DOHH2 (cell line): ENCODE measurements around the gene DHRS4L2.

Experiments used
- EZH2phosphoT487 ChIP-seq: fragments of 200-600 bp; sonication (generic); IDR thresholded peaks from 2 replicates; pipeline ENCODE4 v1.6.1; 2017; ENCODE audit warnings: borderline replicate concordance, mild to moderate bottlenecking, antibody characterized with exemption, low read length, moderate library complexity, mixed read lengths
- TF ChIP-seq, protein P1 (sequence below): fragments of 200-600 bp; sonication (generic); IDR thresholded peaks from one replicate; pipeline ENCODE4 v1.5.1; 2014; ENCODE audit warnings: antibody characterized with exemption, mild to moderate bottlenecking, low read depth, low read length; ENCODE audit not compliant: poor library complexity, severe bottlenecking

DNA sequence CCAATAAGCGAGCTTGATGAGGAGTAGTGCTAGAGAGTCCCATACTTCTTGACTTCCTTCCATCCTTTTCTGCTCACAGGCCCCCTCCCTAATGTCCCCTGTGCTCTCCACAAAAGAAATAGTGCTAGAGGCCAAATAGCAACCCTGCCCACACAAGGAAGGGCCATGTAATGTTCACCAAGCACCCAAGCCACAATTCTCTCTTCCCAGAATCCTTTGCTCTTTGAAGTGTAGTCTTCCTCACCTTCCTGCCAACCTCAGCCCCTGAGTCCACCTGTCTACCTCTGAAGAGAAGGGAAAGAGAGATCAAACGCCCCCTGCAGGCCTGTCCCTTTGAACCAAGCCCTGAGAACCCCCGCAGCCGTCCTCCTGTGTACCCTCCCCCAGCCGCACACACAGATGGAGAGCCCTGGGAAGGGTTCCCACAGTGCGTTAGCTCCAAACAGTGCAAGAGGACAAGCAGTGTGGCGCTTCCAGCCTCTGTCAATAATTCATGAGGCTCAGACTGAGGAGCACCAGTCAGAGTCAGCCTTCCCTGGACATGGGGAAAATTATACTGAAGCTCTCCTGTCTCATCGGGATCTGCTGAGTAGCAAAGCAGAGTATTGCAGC lies 37.0 kb upstream of the DHRS4L2 start:
- TF ChIP-seq, protein P1, sequence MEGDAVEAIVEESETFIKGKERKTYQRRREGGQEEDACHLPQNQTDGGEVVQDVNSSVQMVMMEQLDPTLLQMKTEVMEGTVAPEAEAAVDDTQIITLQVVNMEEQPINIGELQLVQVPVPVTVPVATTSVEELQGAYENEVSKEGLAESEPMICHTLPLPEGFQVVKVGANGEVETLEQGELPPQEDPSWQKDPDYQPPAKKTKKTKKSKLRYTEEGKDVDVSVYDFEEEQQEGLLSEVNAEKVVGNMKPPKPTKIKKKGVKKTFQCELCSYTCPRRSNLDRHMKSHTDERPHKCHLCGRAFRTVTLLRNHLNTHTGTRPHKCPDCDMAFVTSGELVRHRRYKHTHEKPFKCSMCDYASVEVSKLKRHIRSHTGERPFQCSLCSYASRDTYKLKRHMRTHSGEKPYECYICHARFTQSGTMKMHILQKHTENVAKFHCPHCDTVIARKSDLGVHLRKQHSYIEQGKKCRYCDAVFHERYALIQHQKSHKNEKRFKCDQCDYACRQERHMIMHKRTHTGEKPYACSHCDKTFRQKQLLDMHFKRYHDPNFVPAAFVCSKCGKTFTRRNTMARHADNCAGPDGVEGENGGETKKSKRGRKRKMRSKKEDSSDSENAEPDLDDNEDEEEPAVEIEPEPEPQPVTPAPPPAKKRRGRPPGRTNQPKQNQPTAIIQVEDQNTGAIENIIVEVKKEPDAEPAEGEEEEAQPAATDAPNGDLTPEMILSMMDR = no peak
- TF ChIP-seq EZH2phosphoT487 = no peak
